ENCODE data around the gene ACCSL. TPM values are rescaled to one million over a fixed set of nuclear protein-coding genes. Genes with fewer than 3 reads are reported as not detected.

The ACCSL gene
- polyA plus RNA-seq, 1 donor (not counting 4 experiments of a cell fraction or from before 2014, with no cell fraction given), result not detected

- TF ChIP-seq EZH2 (IDR thresholded peaks at IDR 0.05; ENCODE audit: low read length) (no peak), CTCF (optimal IDR thresholded peaks at IDR 0.05 in 1 of 3, IDR thresholded peaks at IDR 0.05 in 1 of 3, conservative IDR thresholded peaks at IDR 0.05 in 1 of 3; ENCODE audit: extremely low read depth in 1 of 3, insufficient read depth in 2 of 3, low read length in 3 of 3) (no peak)
- H3K27me3 ChIP-seq (ENCODE audit: control insufficient read depth, extremely low read depth, insufficient read depth, low read length), result peaks cover 5% of the 10 kb centered on the region
- dilution Hi-C loops (cut with MboI; ENCODE audit: extremely low pct_ligation_motif_present, low sequenced_read_pairs), result no loop called here
These were observed 47.0 kb upstream of the ACCSL start for GRCh38 chr11:44000731-44001130.

DNA sequence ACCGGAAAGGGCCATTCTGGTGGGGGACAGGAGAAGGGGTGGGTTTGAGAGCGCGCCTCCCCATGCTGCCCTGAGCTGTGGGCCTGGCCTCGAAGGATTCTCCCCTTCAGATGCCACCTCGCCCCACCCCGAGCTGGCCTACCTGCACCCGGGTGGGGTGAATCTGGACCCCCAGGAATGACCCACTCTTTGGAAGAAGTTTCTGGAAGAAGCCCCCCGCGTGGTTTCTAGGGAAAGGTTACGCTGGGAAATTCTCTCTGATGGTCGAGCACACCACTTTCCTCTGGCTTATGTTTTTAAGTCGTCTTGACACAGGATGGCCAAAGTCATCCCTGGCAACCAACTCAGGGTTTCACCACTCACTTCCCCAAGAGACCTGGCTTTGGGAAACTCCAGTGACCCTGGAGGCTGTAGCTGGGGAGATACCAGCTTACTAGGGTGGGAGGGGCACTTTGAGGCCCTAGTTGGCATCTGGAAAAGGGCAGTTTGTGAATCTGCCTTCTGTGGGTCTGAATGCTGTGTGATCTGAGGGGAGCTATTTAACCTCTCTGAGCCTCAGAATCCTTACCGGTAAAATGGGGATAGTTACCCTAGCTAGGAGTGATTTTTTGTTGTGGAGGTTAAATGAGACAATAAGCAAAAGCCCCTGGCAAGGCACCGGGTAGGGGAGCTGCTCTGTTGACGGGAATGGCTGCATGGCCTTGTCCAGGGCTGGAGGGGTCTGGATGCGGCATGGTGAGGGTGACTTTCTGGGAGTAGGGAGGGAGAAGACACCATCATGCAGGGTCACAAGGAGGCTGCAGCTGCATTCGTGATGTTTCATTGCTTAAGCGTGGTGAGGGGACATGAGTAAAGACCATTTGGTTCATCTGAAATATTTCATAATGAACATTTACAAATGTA is 45.3 kb upstream of the ACCSL start:
- Histone ChIP-seq H3K9ac (ENCODE audit: control insufficient read depth, extremely low read depth, insufficient read depth, low read length) (no peak overlapping the region), H3K4me1 (ENCODE audit: control insufficient read depth, extremely low read depth, insufficient read depth, low read length) (no peaks in the 10 kb centered on the region), H3K9me1 (ENCODE audit: control insufficient read depth, extremely low read depth, insufficient read depth, low read length) (no peaks in the 10 kb centered on the region), H3K4me3 (ENCODE audit: control insufficient read depth in 2 of 3, extremely low read depth in 1 of 3, insufficient read depth in 2 of 3, low read depth in 1 of 3, low read length in 3 of 3) (no peak overlapping the region), H3K36me3 (ENCODE audit: control insufficient read depth in 2 of 2, extremely low read depth in 1 of 2, insufficient read depth in 2 of 2, low read length in 2 of 2) (no peaks in the 10 kb centered on the region), H3K79me2 (ENCODE audit: control insufficient read depth, insufficient read depth, low read length) (no peaks in the 10 kb centered on the region), H3K4me2 (ENCODE audit: control insufficient read depth, extremely low read depth, insufficient read depth, low read depth, low read length) (no peak overlapping the region), H3K27me3 (ENCODE audit: control insufficient read depth, extremely low read depth, insufficient read depth, low read length) (peaks cover 9% of the 10 kb centered on the region), H3K27ac (ENCODE audit: control insufficient read depth, insufficient read depth, low read length) (no peak overlapping the region), H4K20me1 (ENCODE audit: control insufficient read depth, extremely low read depth, insufficient read depth, low read length) (no peaks in the 10 kb centered on the region), H3K9me3 (ENCODE audit: control insufficient read depth, low read depth, low read length) (no peaks in the 10 kb centered on the region), H2AFZ (ENCODE audit: control insufficient read depth, low read length) (no peak overlapping the region)
- DNase-seq (ENCODE audit: low read depth, low spot score) (no peak), FAIRE-seq (no peak)
- dilution Hi-C loops (cut with MboI; ENCODE audit: extremely low pct_ligation_motif_present, low sequenced_read_pairs), result no loop called here
- TF ChIP-seq CTCF (optimal IDR thresholded peaks at IDR 0.05 in 1 of 3, IDR thresholded peaks at IDR 0.05 in 1 of 3, conservative IDR thresholded peaks at IDR 0.05 in 1 of 3; ENCODE audit: extremely low read depth in 1 of 3, insufficient read depth in 2 of 3, low read length in 3 of 3) (no peak), EZH2 (IDR thresholded peaks at IDR 0.05; ENCODE audit: low read length) (no peak)

More at GRCh38 chr11:44000731-44001130, 47.0 kb upstream of the ACCSL start:
- DNase-seq (ENCODE audit: low read depth, low spot score), result no peak
- Histone ChIP-seq H3K36me3 (ENCODE audit: control insufficient read depth in 2 of 2, extremely low read depth in 1 of 2, insufficient read depth in 2 of 2, low read length in 2 of 2) (no peaks in the 10 kb centered on the region), H3K4me2 (ENCODE audit: control insufficient read depth, extremely low read depth, insufficient read depth, low read depth, low read length) (no peak overlapping the region), H3K4me3 (ENCODE audit: control insufficient read depth in 2 of 3, extremely low read depth in 1 of 3, insufficient read depth in 2 of 3, low read depth in 1 of 3, low read length in 3 of 3) (no peak overlapping the region), H3K9me1 (ENCODE audit: control insufficient read depth, extremely low read depth, insufficient read depth, low read length) (no peaks in the 10 kb centered on the region), H2AFZ (ENCODE audit: control insufficient read depth, low read length) (no peak overlapping the region), H3K27ac (ENCODE audit: control insufficient read depth, insufficient read depth, low read length) (no peak overlapping the region), H4K20me1 (ENCODE audit: control insufficient read depth, extremely low read depth, insufficient read depth, low read length) (no peaks in the 10 kb centered on the region), H3K79me2 (ENCODE audit: control insufficient read depth, insufficient read depth, low read length) (no peaks in the 10 kb centered on the region), H3K9ac (ENCODE audit: control insufficient read depth, extremely low read depth, insufficient read depth, low read length) (no peak overlapping the region), H3K4me1 (ENCODE audit: control insufficient read depth, extremely low read depth, insufficient read depth, low read length) (no peaks in the 10 kb centered on the region), H3K9me3 (ENCODE audit: control insufficient read depth, low read depth, low read length) (no peaks in the 10 kb centered on the region)
- no peak for FAIRE-seq
